ENCODE data around the gene HMCN2. TPM values are rescaled to one million over a fixed set of nuclear protein-coding genes. Genes with fewer than 3 reads are reported as not detected.

Gene HMCN2
- total and polyA plus RNA-seq, 8 donors: 1.1 to 21.1 (median 5.0) TPM

- 89 to 95% (median 92%) methylated on average over 11 to 12 of the region's 12 CpGs for WGBS, 5 donors
- DNase-seq: no peak
These were observed 39.4 kb upstream of the HMCN2 start for GRCh38 chr9:130226112-130226511.

GRCh38 chr9:130227833-130228232 is 37.7 kb upstream of the HMCN2 start:
- Histone ChIP-seq H3K4me1 (no peaks in the 10 kb centered on the region), H3K9me3 (peaks cover 6 to 15% (median 11%) of the 10 kb centered on the region in 4 donors), H3K27me3 (no peaks in the 10 kb centered on the region), H3K4me3 (no peak overlapping the region), H3K36me3 (peaks cover 0 to 56% (median 29%) of the 10 kb centered on the region in 4 donors), H3K27ac (no peak overlapping the region)
- TF ChIP-seq POLR2A (IDR thresholded peaks at IDR 0.05) (no peak), POLR2AphosphoS5 (IDR thresholded peaks at IDR 0.05) (no peak), CTCF (IDR thresholded peaks at IDR 0.05) (no peak), EP300 (IDR thresholded peaks at IDR 0.05) (no peak)
- intact Hi-C loops (cut with DNase I; ENCODE audit: low total_unique reads): no loop called here
- no peak for DNase-seq
- 78 to 99% (median 96%) methylated on average over 3 of the region's 3 CpGs for WGBS, 5 donors

More at GRCh38 chr9:130226112-130226511, 39.4 kb upstream of the HMCN2 start:
- peaks cover 0 to 55% (median 27%) of the 10 kb centered on the region in 4 donors for H3K36me3 ChIP-seq
- H3K9me3 ChIP-seq: peaks cover 6 to 15% (median 11%) of the 10 kb centered on the region in 4 donors
- TF ChIP-seq POLR2AphosphoS5 (IDR thresholded peaks at IDR 0.05) (no peak), CTCF (IDR thresholded peaks at IDR 0.05) (no peak), POLR2A (IDR thresholded peaks at IDR 0.05) (no peak), EP300 (IDR thresholded peaks at IDR 0.05) (no peak)
- no peaks in the 10 kb centered on the region for H3K4me1 ChIP-seq
- no peaks in the 10 kb centered on the region for H3K27me3 ChIP-seq
- no peak overlapping the region for H3K4me3 ChIP-seq
- intact Hi-C loops (cut with DNase I; ENCODE audit: low total_unique reads): no loop called here
- no peak overlapping the region for H3K27ac ChIP-seq

GRCh38 chr9:130229759-130230158 is 35.8 kb upstream of the HMCN2 start:
- H3K4me1 ChIP-seq: no peaks in the 10 kb centered on the region
- no peak for DNase-seq
- TF ChIP-seq POLR2A (IDR thresholded peaks at IDR 0.05): no peak
- no peak for TF ChIP-seq CTCF (IDR thresholded peaks at IDR 0.05)
- TF ChIP-seq EP300 (IDR thresholded peaks at IDR 0.05): no peak
- no peak for TF ChIP-seq POLR2AphosphoS5 (IDR thresholded peaks at IDR 0.05)
- no peak overlapping the region for H3K4me3 ChIP-seq
- intact Hi-C loops (cut with DNase I; ENCODE audit: low total_unique reads): loop anchor here (5.0 kb wide), 2 partner anchors 113 to 122 kb away; no protein-coding TSS in a partner anchor
- no peak overlapping the region for H3K27ac ChIP-seq
- H3K36me3 ChIP-seq: peaks cover 0 to 66% (median 32%) of the 10 kb centered on the region in 4 donors
- no peaks in the 10 kb centered on the region for H3K27me3 ChIP-seq
- peaks cover 6 to 15% (median 11%) of the 10 kb centered on the region in 4 donors for H3K9me3 ChIP-seq
- WGBS, 5 donors: 64 to 100% (median 81%) methylated on average over 3 of the region's 3 CpGs

GRCh38 chr9:130230631-130231030 is 34.9 kb upstream of the HMCN2 start:
- Histone ChIP-seq H3K27me3 (no peaks in the 10 kb centered on the region), H3K36me3 (peaks cover 0 to 62% (median 29%) of the 10 kb centered on the region in 4 donors), H3K9me3 (peaks cover 6 to 15% (median 11%) of the 10 kb centered on the region in 4 donors), H3K4me3 (no peak overlapping the region), H3K27ac (peak overlapping the region in 1 of 5 donors; percentile 4), H3K4me1 (peaks cover 0 to 4% (median 2%) of the 10 kb centered on the region in 4 donors)
- intact Hi-C loops (cut with DNase I; ENCODE audit: low total_unique reads): loop anchor here (5.0 kb wide), 2 partner anchors 112 to 123 kb away; no protein-coding TSS in a partner anchor
- WGBS, 5 donors: 37 to 56% (median 45%) methylated on average over 1 of the region's 1 CpG
- TF ChIP-seq POLR2AphosphoS5 (IDR thresholded peaks at IDR 0.05) (no peak), EP300 (IDR thresholded peaks at IDR 0.05) (no peak), CTCF (IDR thresholded peaks at IDR 0.05) (no peak), POLR2A (IDR thresholded peaks at IDR 0.05) (no peak)
- DNase-seq: no peak

All from stomach (tissue), 9 donors.